Stimulated activated CD8-positive, alpha-beta memory T cell treated with anti-CD3 and anti-CD28 coated beads, Interleukin-4, amount 100 ng/mL, for 24 hours (primary cell): ENCODE measurements around the gene CTSD.

Experiments used
- DNase-seq: peaks from one replicate; pipeline ENCODE4 v3.0.0-alpha.2; 2020; ENCODE audit warnings: low read depth

CTSD gene

DNA sequence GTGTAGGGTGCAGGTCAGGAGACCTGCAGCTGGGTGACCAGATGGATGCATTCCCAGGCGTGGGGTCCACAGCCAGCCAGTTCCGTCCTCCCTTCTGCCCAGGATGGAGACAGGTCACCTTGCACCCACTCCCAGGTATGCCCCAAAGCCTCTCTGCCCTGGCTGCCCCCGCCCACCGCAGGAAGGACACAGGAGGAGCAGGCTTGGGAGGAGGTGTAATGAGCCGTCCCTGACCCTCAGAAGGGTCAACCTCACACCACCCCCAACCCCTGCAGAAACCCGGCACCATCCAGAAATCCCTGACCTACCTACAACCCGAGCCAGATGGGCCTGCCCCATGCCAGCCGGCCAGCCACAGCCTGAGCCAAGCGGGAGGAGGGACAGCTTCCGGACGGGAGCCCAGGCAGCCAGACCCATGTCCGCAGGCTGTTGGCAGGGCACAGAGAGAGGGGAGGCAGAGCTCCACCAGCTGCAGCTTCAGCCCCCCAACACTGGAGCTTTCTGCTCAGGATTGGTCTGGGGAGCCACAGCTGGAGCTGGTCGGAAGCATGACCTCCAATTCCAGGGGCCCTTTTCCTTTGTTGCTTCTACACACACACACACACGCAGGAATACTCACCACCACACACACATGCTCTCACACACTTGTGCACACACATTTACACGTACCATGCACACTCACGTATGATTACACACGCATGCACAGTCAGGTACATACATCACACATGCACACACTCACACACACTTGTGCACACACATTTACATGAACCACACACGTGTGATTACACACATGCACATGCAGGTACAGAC lies 18.6 kb downstream of the CTSD start:
- DNase-seq = no peak

GRCh38 chr11:1744137-1744886 lies 19.4 kb downstream of the CTSD start:
- DNase-seq = no peak

DNA sequence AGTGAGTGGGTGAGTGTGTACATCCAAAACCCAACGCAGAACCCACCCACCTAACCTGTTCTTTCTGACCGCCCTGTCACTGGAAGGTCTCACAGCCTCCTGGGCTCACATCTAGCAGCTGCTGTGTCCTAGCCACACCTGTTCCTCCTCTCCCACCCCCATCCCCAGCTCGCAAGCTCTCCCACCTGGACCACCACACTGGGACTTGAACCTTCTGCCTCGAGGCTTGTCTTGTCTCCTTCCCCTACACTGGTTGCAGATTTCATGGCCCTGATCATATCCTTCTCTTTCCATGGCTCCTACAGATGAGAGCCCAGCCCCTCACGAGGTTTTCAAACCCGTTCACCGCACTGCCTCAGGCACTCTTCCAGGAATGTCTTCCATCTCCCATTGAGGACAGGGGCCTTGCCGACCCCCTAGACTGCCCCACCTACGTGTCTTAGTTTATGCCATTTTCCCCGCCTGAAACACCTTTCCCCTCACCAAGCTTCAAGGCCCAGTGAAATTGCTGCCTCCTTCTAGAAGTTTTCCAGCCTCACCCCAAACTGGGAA lies 20.1 kb downstream of the CTSD start:
- DNase-seq = no peak

GRCh38 chr11:1742869-1743584 lies 20.7 kb downstream of the CTSD start:
- no peak for DNase-seq

GRCh38 chr11:1742371-1742770 lies 21.4 kb downstream of the CTSD start:
- DNase-seq = no peak

- no peak for DNase-seq
These were observed 22.0 kb downstream of the CTSD start for GRCh38 chr11:1741741-1742140.

DNA sequence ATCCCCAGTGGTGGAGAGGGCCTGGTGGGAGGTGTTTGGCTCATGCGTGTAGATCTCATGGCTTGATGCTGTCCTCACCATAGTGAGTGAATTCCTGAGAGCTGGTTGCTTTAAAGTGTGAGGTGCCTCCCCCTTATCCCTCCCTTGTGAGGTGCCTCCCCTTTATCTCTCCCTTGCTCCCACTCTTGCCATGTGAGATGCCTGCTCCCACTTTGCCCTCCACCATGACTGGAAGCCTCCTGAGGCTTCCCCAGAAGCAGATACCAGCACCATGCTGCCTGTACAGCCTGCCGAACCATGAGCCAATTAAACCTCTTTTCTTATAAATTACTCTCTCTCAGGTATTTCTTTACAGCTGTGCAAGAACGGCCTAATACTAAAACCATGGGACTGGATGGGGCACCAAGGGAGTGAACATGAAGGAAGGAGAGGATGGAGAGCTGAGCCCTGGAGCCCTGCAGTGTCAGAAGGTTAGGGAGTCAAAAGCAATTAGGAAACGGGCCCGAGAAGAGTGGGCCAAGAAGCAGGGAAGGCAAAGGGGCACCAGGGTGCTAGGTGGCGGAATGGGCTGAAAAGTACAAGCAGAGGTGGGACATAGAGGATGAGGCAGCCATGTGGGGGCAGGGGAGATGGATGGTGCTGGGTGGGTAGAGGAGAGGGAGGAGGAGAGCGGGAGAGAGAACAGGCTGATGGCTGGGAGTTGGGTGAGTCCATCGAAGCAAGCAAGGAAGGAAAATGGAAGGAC lies 22.8 kb downstream of the CTSD start:
- DNase-seq = no peak

DNA sequence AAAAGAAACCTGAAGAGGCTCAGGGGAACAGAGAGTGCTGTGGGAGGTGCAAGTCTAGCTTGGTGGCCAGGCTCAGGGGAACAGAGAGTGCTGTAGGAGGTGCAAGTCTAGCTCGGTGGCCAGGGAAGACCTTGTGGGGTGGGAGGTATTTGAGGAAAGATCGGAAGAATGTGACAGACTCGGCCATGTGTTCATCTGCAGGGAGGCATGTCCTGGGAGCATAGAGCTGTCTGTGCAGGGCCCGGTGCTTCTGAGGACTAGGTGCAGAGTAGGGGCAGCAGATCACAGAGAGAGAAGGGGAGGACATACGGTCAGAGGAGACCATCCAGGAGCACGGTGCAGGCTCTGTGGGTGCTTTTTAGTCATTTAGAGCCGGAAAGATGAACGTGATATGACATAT lies 24.2 kb downstream of the CTSD start:
- no peak for DNase-seq

- DNase-seq = no peak
These were observed 25.3 kb downstream of the CTSD start for GRCh38 chr11:1738380-1738779.

DNA sequence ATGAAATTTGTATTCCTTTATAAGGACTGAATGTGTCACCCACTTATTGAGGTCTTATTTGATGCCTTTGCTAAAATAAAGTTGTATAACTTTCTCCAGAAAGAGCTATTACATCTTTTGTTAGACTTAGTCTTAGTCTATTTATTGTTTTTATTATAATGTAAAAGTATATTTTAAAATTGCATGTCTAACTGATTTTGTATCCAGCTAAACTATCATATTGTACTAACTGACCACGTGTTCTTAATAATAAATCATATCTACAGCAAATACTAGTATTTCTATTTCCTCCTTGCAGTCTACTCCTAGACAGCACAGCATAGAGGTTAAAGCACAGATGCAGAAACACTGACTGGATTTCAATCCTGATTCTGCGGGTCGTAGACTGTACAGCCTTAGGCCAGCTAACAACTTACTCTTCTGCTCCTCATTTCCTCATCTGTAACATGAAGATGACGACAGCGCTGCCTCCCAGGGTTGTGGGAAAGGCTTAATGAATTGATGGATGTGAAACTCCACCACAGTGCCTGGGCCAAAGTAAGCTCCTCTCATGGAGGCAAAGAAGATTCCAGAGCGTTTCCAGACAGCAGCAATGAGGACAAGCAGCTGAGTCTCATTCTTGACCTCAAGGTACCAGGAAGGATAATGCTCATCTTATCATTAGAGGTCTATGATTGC lies 26.5 kb downstream of the CTSD start:
- no peak for DNase-seq

- no peak for DNase-seq
These were observed 27.2 kb downstream of the CTSD start for GRCh38 chr11:1736447-1736992.

GRCh38 chr11:1735271-1735670 lies 28.5 kb downstream of the CTSD start:
- no peak for DNase-seq

DNA sequence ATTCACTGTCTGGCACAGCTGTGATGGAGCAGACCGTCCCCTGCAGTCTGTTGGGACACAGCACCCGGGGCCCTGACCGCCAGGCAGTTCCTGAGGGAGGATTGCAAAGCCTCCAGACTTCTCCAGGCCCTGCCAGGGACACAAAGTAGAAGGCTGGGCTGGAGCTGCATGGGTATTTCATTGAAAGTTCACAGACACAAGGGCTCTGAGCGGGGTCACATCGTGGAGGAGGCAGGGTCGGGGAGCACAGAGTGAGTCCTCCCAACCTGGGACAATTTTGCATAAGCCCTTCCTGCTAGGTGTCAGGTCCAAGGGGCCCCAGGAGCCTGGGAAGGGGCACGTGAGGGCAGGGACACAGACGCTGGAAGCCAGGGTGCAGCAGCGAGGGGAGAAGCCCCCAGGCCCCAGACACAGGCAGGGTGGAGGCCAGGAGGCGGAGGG lies 29.1 kb downstream of the CTSD start:
- no peak for DNase-seq

DNA sequence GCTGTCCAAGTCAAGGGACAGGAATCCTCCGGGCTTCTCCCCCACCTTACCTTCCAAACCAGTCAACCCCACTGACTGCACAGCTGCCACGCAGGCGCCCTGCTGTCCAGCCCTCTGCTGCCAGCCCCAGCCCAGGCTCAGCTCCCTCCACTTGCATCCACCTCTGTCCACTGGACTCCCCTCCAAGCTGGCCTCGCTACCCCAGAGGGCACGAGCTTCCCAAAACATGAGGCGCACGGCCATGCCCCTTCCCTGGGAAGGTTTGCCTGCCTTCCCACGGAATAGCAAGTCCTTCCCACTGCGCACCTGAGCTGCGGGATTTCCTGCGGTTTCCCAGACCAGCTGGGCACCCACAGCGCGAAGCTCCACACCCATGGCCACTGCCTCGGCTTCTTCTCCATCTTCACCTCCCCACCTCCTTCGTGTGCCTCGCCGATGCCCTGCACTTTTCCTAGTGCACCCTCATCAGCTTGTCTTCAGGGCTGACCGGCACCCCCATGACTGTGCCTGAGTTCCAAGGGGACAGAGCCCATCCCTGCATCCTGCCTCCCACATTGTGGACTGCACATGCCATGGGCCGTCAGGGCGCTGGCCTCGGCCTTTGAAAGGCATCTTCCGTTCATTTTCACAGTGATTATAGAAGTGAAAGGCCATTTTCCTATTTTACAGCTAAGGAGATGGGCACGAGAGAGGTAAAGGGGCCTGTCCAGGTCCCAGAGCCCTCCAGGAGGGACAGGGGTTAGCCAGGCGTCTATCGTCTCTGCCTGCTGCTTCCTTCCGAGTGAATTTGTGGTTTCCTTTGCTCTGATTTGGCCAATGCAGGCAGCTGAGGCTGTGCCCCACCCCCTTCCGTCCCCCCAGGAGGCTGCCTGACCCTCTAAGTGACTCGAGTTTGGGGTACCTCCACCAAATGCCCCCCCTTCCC lies 29.7 kb downstream of the CTSD start:
- no peak for DNase-seq

- DNase-seq = no peak
These were observed 30.6 kb downstream of the CTSD start for GRCh38 chr11:1733009-1733715.

GRCh38 chr11:1732418-1733008 lies 31.2 kb downstream of the CTSD start:
- no peak for DNase-seq

GRCh38 chr11:1731451-1732059 lies 32.2 kb downstream of the CTSD start:
- no peak for DNase-seq

DNA sequence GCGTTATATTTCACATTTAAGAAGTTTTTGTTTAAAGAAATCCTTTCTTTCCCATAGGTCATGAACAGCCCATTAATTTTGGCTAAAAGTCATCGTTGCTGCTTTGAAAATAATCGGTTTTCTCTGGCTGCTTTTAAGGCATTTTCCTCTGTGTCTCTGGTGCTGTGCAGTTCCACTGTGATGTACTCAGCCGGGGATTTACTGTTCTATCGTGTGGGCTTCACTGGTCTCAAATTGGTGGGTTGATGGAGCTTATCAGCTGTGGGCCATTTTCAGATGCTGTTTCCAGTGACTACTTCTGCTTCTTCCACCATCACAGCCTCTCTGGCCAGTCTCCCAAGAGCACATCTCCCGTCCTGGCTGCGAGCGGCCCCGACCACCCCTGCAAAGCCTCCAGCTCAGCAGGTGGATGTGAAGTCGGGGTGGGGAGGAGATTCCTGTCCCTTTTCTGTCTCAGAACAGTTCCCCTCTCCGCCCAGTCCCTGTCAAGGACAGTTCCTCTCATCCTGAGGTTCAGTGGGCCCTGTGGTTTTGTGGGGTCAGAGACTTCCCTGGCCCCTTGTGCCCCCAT lies 33.6 kb downstream of the CTSD start:
- DNase-seq = no peak
